ENCODE data around the gene SMTNL1.
"Not testable (repeated sequence)": the region's sequence is repeated elsewhere in the genome, so short reads cannot be mapped to it uniquely, and the experiment has no call there.

The SMTNL1 gene

GRCh38 chr11:57511741-57512430, 25.5 kb upstream of the SMTNL1 start:
- DNase-seq: no peak

- no peak for DNase-seq
Observed at GRCh38 chr11:57512646-57513451, 24.5 kb upstream of the SMTNL1 start.

- no peak for DNase-seq
Observed at GRCh38 chr11:57513452-57513795, 24.0 kb upstream of the SMTNL1 start.

GRCh38 chr11:57513911-57514537, 23.4 kb upstream of the SMTNL1 start:
- DNase-seq: peak; percentile 9

GRCh38 chr11:57514538-57515331, 22.7 kb upstream of the SMTNL1 start:
- peak; percentile 18 for DNase-seq

- DNase-seq: peak; percentile 25
Observed at GRCh38 chr11:57515332-57516060, 21.9 kb upstream of the SMTNL1 start, which contains the start of gene SLC43A1. SLC43A1 (minus strand) TSS chr11:57515702; CDS start chr11:57514111, 1,591 bp downstream.

GRCh38 chr11:57516061-57516443, 21.3 kb upstream of the SMTNL1 start:
- DNase-seq: no peak

GRCh38 chr11:57521116-57521515, 16.3 kb upstream of the SMTNL1 start:
- DNase-seq: no peak

GRCh38 chr11:57523419-57523818, 14.0 kb upstream of the SMTNL1 start:
- no peak for DNase-seq

GRCh38 chr11:57527056-57527631, 10.3 kb upstream of the SMTNL1 start:
- DNase-seq: peak; percentile 46

- DNase-seq: no peak
Observed at GRCh38 chr11:57529012-57529411, 8.4 kb upstream of the SMTNL1 start.

- DNase-seq: no peak
Observed at GRCh38 chr11:57530215-57530595, 7.2 kb upstream of the SMTNL1 start.

GRCh38 chr11:57530596-57531507, 6.5 kb upstream of the SMTNL1 start, which contains the start of gene TIMM10:
TIMM10 (minus strand) TSS chr11:57530754; CDS start chr11:57530189, 565 bp downstream.
- DNase-seq: peak; percentile 98

GRCh38 chr11:57534449-57534848, 2.9 kb upstream of the SMTNL1 start:
- DNase-seq: not testable (repeated sequence)

- no peak for DNase-seq
Observed at GRCh38 chr11:57539342-57539741, 1.9 kb downstream of the SMTNL1 start.

- no peak for DNase-seq
Observed at GRCh38 chr11:57541169-57541568, 3.8 kb downstream of the SMTNL1 start.

- no peak for DNase-seq
Observed at GRCh38 chr11:57542582-57542981, 5.2 kb downstream of the SMTNL1 start.

- no peak for DNase-seq
Observed at GRCh38 chr11:57543593-57543992, 6.2 kb downstream of the SMTNL1 start.

GRCh38 chr11:57544566-57544965, 7.2 kb downstream of the SMTNL1 start:
- no peak for DNase-seq

GRCh38 chr11:57545883-57546282, 8.5 kb downstream of the SMTNL1 start:
- DNase-seq: no peak

GRCh38 chr11:57546451-57546850, 9.1 kb downstream of the SMTNL1 start:
- no peak for DNase-seq

Measured in NCI-H1105 (cell line).